Measurements from ENCODE around the gene HLA-A. TPM values are rescaled to one million over a fixed set of nuclear protein-coding genes. Genes with fewer than 3 reads are reported as not detected.

HLA-A gene
- total and polyA plus RNA-seq, 9 donors, result 269 to 543 (median 366) TPM

GRCh38 chr6:29933955-29934354, 8.4 kb upstream of the HLA-A start:
- H3K4me1 ChIP-seq (ENCODE audit: insufficient read depth), result no peaks in the 10 kb centered on the region
- no peak overlapping the region for H3K27ac ChIP-seq
- no peaks in the 10 kb centered on the region for H3K27me3 ChIP-seq
- H3K36me3 ChIP-seq, result no peaks in the 10 kb centered on the region
- no peak for DNase-seq
- no peak overlapping the region for H3K4me3 ChIP-seq
- H3K9me3 ChIP-seq, result no peaks in the 10 kb centered on the region
- TF ChIP-seq POLR2A (IDR thresholded peaks at IDR 0.05) (no peak), EP300 (IDR thresholded peaks at IDR 0.05) (no peak), CTCF (IDR thresholded peaks at IDR 0.05) (no peak)
- WGBS, 3 donors, result 83 to 87% methylated on average over 10 of the region's 14 CpGs; no CpG with 5 or more reads in 1 of the 3 donors
- intact Hi-C loops (cut with DNase I), result no loop called here

- no peaks in the 10 kb centered on the region for H3K27me3 ChIP-seq
- TF ChIP-seq EP300 (IDR thresholded peaks at IDR 0.05) (no peak), POLR2A (IDR thresholded peaks at IDR 0.05) (no peak), CTCF (IDR thresholded peaks at IDR 0.05) (no peak)
- H3K4me1 ChIP-seq (ENCODE audit: insufficient read depth), result no peaks in the 10 kb centered on the region
- H3K36me3 ChIP-seq, result no peaks in the 10 kb centered on the region
- H3K27ac ChIP-seq, result no peak overlapping the region
- no peaks in the 10 kb centered on the region for H3K9me3 ChIP-seq
- intact Hi-C loops (cut with DNase I), result no loop called here
- H3K4me3 ChIP-seq, result no peak overlapping the region
- DNase-seq, result no peak
- 0 to 93% methylated on average over 1 of the region's 1 CpG; no CpG with 5 or more reads in 1 of the 3 donors for WGBS, 3 donors
Observed at GRCh38 chr6:29935273-29935955, 6.9 kb upstream of the HLA-A start.

DNA sequence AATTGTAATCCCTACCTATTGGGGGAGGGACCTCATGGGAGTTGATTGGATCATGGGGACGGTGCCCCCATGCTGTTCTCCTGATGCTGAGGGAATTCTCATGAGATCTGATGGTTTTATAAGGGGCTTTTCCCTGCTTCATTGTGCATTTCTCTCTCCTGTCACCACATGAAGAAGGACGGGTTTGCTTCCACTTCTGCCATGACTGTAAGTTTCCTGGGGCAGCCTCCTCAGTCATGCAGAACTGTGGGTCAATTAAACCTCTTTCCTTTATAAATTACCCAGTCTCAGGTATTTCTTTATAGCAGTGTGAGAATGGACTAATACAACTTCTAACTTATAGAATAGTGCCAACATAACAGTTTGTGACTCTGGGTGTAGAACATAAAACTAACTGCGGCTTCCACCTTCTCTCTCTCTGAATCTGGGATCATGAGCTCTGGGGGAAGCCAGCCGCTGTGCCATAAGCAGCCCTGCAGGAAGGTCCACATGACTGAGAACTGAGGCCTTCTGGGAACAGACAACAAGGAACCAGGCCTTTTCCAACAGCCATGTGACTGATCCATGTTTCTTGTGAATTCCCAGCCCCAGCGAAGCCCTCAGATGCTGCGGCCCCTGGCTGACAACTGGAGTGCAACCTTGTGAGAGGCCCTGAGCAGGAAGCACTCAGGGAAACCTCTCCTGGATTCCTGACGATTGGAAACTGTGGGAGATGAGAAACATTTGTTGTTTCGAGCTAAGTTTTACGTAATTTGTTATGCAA, 3.4 kb upstream of the HLA-A start:
- Histone ChIP-seq H3K27me3 (no peaks in the 10 kb centered on the region), H3K36me3 (no peaks in the 10 kb centered on the region), H3K9me3 (no peaks in the 10 kb centered on the region), H3K4me3 (no peak overlapping the region), H3K27ac (no peak overlapping the region), H3K4me1 (ENCODE audit: insufficient read depth) (peaks cover 3% of the 10 kb centered on the region)
- intact Hi-C loops (cut with DNase I), result no loop called here
- no peak for DNase-seq
- TF ChIP-seq POLR2A (IDR thresholded peaks at IDR 0.05), result no peak
- TF ChIP-seq CTCF (IDR thresholded peaks at IDR 0.05), result no peak
- TF ChIP-seq EP300 (IDR thresholded peaks at IDR 0.05), result no peak
- WGBS, 3 donors, result 36 to 69% (median 38%) methylated on average over 9 of the region's 9 CpGs

DNA sequence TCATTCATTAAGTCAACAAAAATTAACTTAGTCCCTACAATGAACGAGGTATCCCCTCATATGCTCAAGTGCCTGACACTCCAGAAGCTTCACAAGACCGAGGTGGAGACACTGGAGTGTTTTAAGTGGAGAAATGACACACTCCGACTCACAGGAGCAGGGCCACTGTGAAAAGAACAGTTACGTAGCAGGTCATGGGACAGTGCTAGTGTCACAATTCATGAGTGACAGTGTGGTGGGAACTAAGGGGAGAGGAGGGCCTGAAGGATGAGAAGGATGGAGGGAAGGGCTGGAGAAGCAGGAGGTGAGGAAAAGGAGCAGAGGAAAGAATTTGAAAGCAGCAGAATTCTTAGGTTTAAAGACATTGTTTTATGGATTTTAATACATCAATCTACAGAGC, 1.3 kb upstream of the HLA-A start:
- intact Hi-C loops (cut with DNase I), result loop anchor here in 1 of 4 donors (10.0 kb wide), 1 partner anchor 56 kb away; no protein-coding TSS in a partner anchor
- DNase-seq, result no peak
- H3K36me3 ChIP-seq, result no peaks in the 10 kb centered on the region
- WGBS, 3 donors, result 18 to 62% (median 20%) methylated on average over 4 of the region's 4 CpGs
- peaks cover 5% of the 10 kb centered on the region for H3K4me1 ChIP-seq (ENCODE audit: insufficient read depth)
- H3K4me3 ChIP-seq, result no peak overlapping the region
- no peaks in the 10 kb centered on the region for H3K27me3 ChIP-seq
- TF ChIP-seq CTCF (IDR thresholded peaks at IDR 0.05) (no peak), POLR2A (IDR thresholded peaks at IDR 0.05) (no peak), EP300 (IDR thresholded peaks at IDR 0.05) (no peak)
- no peak overlapping the region for H3K27ac ChIP-seq
- H3K9me3 ChIP-seq, result no peaks in the 10 kb centered on the region
